Endothelial cell of umbilical vein (primary cell): ENCODE data around the gene GNAZ. TPM values are rescaled to one million over a fixed set of nuclear protein-coding genes. Genes with fewer than 3 reads are reported as not detected.

Experiments
- BruUV-seq: library from RNA; stranded (reverse); fragments of 400-500 nt; replicated peaks from 2 replicates; lab custom pipeline; 2021; lab: Mats Ljungman, UMichigan
- CTCF ChIA-PET: fragments of 300-600, 350-600 bp; sonication (Branson Sonifier 250); formaldehyde crosslinking; loops from one replicate; lab custom pipeline; 2021; ENCODE audit warnings: antibody characterized with exemption, inconsistent platforms; lab: Charles Lee
- POLR2A ChIA-PET: fragments of 300-600, 350-600 bp; sonication (Branson Sonifier 250); formaldehyde crosslinking; loops from one replicate; lab custom pipeline; 2021; ENCODE audit warnings: antibody characterized with exemption, inconsistent platforms; lab: Charles Lee
- DNase-seq: peaks from one replicate; pipeline ENCODE4 v3.0.0-alpha.2; 2011; ENCODE audit warnings: low read depth, low spot score
- FAIRE-seq: peaks from 2 replicates; lab custom pipeline; 2011; peaks lifted over from hg19 to GRCh38; lab: Jason Lieb, UNC
- H2AFZ ChIP-seq: 2 replicates; pipeline ENCODE4 v1.6.0; 2012; ENCODE audit warnings: low read depth, low read length, control low read depth, inconsistent platforms
- H3K27ac ChIP-seq: 2 replicates; pipeline ENCODE4 v1.5.1; 2011; ENCODE audit warnings: low read depth, mild to moderate bottlenecking, control low read depth, low read length, moderate library complexity; ENCODE audit not compliant: insufficient read depth
- H3K27me3 ChIP-seq, 2 experiments: 2 replicates each; pipeline versions ENCODE4 v1.6.0 to v1.6.1; 2011; ENCODE audit warnings: low read length in 2 of 2, mixed read lengths in 1 of 2; ENCODE audit not compliant: control insufficient read depth in 2 of 2, insufficient read depth in 2 of 2
- H3K36me3 ChIP-seq, 2 experiments: 2 replicates in 1 of 2; 3 replicates in 1 of 2; pipeline ENCODE4 v1.5.1; 2011; ENCODE audit warnings: low read length in 2 of 2, mild to moderate bottlenecking in 1 of 2, moderate library complexity in 1 of 2; ENCODE audit not compliant: control insufficient read depth in 2 of 2, insufficient read depth in 2 of 2; ENCODE audit errors: extremely low read depth in 1 of 2
- H3K4me1 ChIP-seq: 3 replicates; pipeline ENCODE4 v1.5.1; 2011; ENCODE audit warnings: mild to moderate bottlenecking, low read length; ENCODE audit not compliant: control insufficient read depth, insufficient read depth; ENCODE audit errors: extremely low read depth
- H3K4me2 ChIP-seq: 2 replicates; pipeline ENCODE4 v1.6.1; 2011; ENCODE audit warnings: low read length, control low read depth, mixed read lengths; ENCODE audit not compliant: insufficient read depth
- H3K4me3 ChIP-seq, 3 experiments: fragments of 200-600 bp in 1 of 3; sonication (generic), shearing (Covaris generic) in 1 of 3; replicated peaks in 1 of 3; 2 replicates each; pipeline ENCODE4 v1.5.1; 2011 to 2016; ENCODE audit warnings: control low read depth in 3 of 3, low read length in 3 of 3, mild to moderate bottlenecking in 2 of 3, inconsistent platforms in 1 of 3, low read depth in 1 of 3, moderate library complexity in 1 of 3; ENCODE audit not compliant: insufficient read depth in 1 of 3
- H3K79me2 ChIP-seq: 2 replicates; pipeline ENCODE4 v1.6.0; 2012; ENCODE audit warnings: low read length, inconsistent platforms; ENCODE audit not compliant: control insufficient read depth, insufficient read depth
- H3K9ac ChIP-seq: replicated peaks from 2 replicates; pipeline ENCODE3; 2011; ENCODE audit warnings: low read length, control low read depth; ENCODE audit not compliant: insufficient read depth; ENCODE audit errors: extremely low read depth
- H3K9me1 ChIP-seq: replicated peaks from 3 replicates; pipeline ENCODE4 v1.6.0; 2011; ENCODE audit warnings: mild to moderate bottlenecking, low read length; ENCODE audit not compliant: control insufficient read depth, insufficient read depth; ENCODE audit errors: extremely low read depth
- H3K9me3 ChIP-seq: replicated peaks from 2 replicates; pipeline ENCODE4 v1.5.1; 2012; ENCODE audit warnings: low read length, inconsistent platforms; ENCODE audit not compliant: control insufficient read depth, insufficient read depth
- H4K20me1 ChIP-seq: replicated peaks from 2 replicates; pipeline ENCODE3; 2011; ENCODE audit warnings: mild to moderate bottlenecking, low read length; ENCODE audit not compliant: control insufficient read depth, insufficient read depth; ENCODE audit errors: extremely low read depth
- EZH2 ChIP-seq: IDR thresholded peaks from 2 replicates; pipeline ENCODE4 v1.6.1; 2012; ENCODE audit warnings: borderline replicate concordance, low read depth, mild to moderate bottlenecking, moderate library complexity, low read length, inconsistent platforms; ENCODE audit not compliant: severe bottlenecking
- FOS ChIP-seq: IDR thresholded peaks from 2 replicates; pipeline ENCODE4 v1.6.1; 2011; ENCODE audit warnings: mild to moderate bottlenecking, low read length, moderate library complexity, borderline replicate concordance; ENCODE audit not compliant: insufficient read depth
- GATA2 ChIP-seq: IDR thresholded peaks from 2 replicates; pipeline ENCODE4 v1.7.0; 2011; ENCODE audit warnings: low read depth, mild to moderate bottlenecking, moderate library complexity, mixed read lengths, low read length; ENCODE audit not compliant: insufficient read length, insufficient read depth
- JUN ChIP-seq: IDR thresholded peaks from 2 replicates; pipeline ENCODE4 v1.6.1; 2011; ENCODE audit warnings: borderline replicate concordance, low read depth; ENCODE audit not compliant: insufficient read length, insufficient read depth
- MYC ChIP-seq: IDR thresholded peaks from one replicate; pipeline ENCODE4 v1.6.1; 2011; ENCODE audit warnings: mild to moderate bottlenecking, low read depth, low read length
- POLR2A ChIP-seq: IDR thresholded peaks from 2 replicates; pipeline ENCODE4 v1.6.1; 2012; ENCODE audit warnings: low read depth, mild to moderate bottlenecking, control low read depth, low read length
- POLR2AphosphoS5 ChIP-seq: IDR thresholded peaks from 2 replicates; pipeline ENCODE4 v1.6.1; 2012; ENCODE audit warnings: low read depth, mild to moderate bottlenecking, control low read depth, low read length, moderate library complexity; ENCODE audit not compliant: insufficient read depth
- dilution Hi-C: fragments of 300-500 bp; cut with MboI; formaldehyde crosslinking; loops from one replicate; pipeline ENCODE4 v1.15.0; 2019; ENCODE audit warnings: low sequenced_read_pairs; ENCODE audit not compliant: extremely low pct_ligation_motif_present
- intact Hi-C: fragments of 100-400 bp; cut with micrococcal nuclease; formaldehyde crosslinking; loops from one replicate; pipeline ENCODE4 v1.10.0; 2022
- polyA plus RNA-seq, 4 experiments: library from polyadenylated mRNA; depleted of rRNA in 3 of 4; stranded (reverse) in 3 of 4; unstranded in 1 of 4; fragments of >200 nt; gene quantifications; 2 replicates each; pipeline versions ENCODE4 v1.2.1 to v1.2.3, GENCODE V29; 2011 to 2012; ENCODE audit warnings: missing spikeins in 1 of 4
- total RNA-seq: library from RNA; stranded (reverse); gene quantifications from 2 replicates; pipeline ENCODE4 v1.2.3, GENCODE V29; 2021
- TF ChIP-seq, protein P1 (sequence below): IDR thresholded peaks from 2 replicates; pipeline ENCODE4 v1.6.1; 2011; ENCODE audit not compliant: insufficient read depth, insufficient read length
- TF ChIP-seq, protein P2 (sequence below), 2 donors: IDR thresholded peaks; 1 replicate in 1 of 2; 2 replicates in 1 of 2; pipeline ENCODE4 v1.5.1; 2011; ENCODE audit warnings: low read length in 2 of 2, mild to moderate bottlenecking in 2 of 2, moderate library complexity in 2 of 2, control low read depth in 1 of 2, inconsistent platforms in 1 of 2, low read depth in 1 of 2; ENCODE audit not compliant: insufficient read depth in 1 of 2; ENCODE audit errors: extremely low read depth in 1 of 2

The GNAZ gene
- total and polyA plus RNA-seq, 2 donors (not counting 3 experiments of a cell fraction or from before 2014, with no cell fraction given), result 0.44 to 0.86 TPM

DNA sequence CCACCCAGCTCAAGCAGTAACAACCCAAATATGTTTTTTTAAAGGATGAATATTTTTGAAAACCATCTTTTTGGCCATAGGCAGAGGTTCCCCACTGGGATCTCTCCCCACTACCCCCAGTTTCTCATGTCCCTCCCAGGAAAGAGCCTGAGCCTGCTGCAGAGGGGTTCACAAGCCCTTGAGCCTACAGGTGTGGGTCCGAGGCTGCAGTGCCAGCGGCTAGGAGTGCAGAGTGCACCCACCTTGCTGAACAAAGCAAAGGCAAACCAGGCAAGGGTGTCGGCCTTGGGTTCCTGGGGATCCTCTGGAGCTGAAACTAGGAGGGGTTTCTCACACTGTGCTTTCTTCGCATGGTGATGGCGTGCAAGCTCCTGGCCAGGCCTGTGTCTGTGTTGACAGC, 35.0 kb downstream of the GNAZ start:
- DNase-seq (no peak), FAIRE-seq (no peak)
- no peak overlapping the region for H3K4me3 ChIP-seq
- H3K9me1 ChIP-seq, result no peaks in the 10 kb centered on the region
- no TSS peak for BruUV-seq
- no peaks in the 10 kb centered on the region for H3K4me1 ChIP-seq
- H3K27ac ChIP-seq, result no peak overlapping the region
- no peaks in the 10 kb centered on the region for H4K20me1 ChIP-seq
- ChIA-PET POLR2A (no interaction called here), CTCF (no interaction called here)
- no peak overlapping the region for H3K9ac ChIP-seq
- no peak overlapping the region for H3K4me2 ChIP-seq
- dilution Hi-C loops (no loop called here), intact Hi-C loops (no loop called here)
- H3K9me3 ChIP-seq, result no peaks in the 10 kb centered on the region
- no peaks in the 10 kb centered on the region for H3K79me2 ChIP-seq
- no peaks in the 10 kb centered on the region for H3K36me3 ChIP-seq
- TF ChIP-seq, protein P1, sequence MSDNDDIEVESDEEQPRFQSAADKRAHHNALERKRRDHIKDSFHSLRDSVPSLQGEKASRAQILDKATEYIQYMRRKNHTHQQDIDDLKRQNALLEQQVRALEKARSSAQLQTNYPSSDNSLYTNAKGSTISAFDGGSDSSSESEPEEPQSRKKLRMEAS, result no peak
- TF ChIP-seq POLR2A, result no peak
- no peak for TF ChIP-seq GATA2
- no peak for TF ChIP-seq EZH2
- TF ChIP-seq, protein P2, sequence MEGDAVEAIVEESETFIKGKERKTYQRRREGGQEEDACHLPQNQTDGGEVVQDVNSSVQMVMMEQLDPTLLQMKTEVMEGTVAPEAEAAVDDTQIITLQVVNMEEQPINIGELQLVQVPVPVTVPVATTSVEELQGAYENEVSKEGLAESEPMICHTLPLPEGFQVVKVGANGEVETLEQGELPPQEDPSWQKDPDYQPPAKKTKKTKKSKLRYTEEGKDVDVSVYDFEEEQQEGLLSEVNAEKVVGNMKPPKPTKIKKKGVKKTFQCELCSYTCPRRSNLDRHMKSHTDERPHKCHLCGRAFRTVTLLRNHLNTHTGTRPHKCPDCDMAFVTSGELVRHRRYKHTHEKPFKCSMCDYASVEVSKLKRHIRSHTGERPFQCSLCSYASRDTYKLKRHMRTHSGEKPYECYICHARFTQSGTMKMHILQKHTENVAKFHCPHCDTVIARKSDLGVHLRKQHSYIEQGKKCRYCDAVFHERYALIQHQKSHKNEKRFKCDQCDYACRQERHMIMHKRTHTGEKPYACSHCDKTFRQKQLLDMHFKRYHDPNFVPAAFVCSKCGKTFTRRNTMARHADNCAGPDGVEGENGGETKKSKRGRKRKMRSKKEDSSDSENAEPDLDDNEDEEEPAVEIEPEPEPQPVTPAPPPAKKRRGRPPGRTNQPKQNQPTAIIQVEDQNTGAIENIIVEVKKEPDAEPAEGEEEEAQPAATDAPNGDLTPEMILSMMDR (IDR thresholded peaks at IDR 0.05; ENCODE audit: extremely low read depth in 1 of 2, insufficient read depth in 1 of 2, low read depth in 1 of 2, low read length in 2 of 2), result no peak
- TF ChIP-seq MYC, result no peak
- TF ChIP-seq JUN, result no peak
- TF ChIP-seq FOS, result no peak
- TF ChIP-seq POLR2AphosphoS5, result no peak
- H3K27me3 ChIP-seq, result no peaks in the 10 kb centered on the region
- H2AFZ ChIP-seq, result no peak overlapping the region
